Keratinocyte (primary cell): ENCODE data around the gene TNFRSF14. TPM values are rescaled to one million over a fixed set of nuclear protein-coding genes. Genes with fewer than 3 reads are reported as not detected.

ENCODE experiments used
- DNase-seq: peaks from one replicate; pipeline ENCODE4 v3.0.0-alpha.2; 2011; ENCODE audit warnings: low read depth, missing footprints, low spot score
- FAIRE-seq: peaks from 2 replicates; lab custom pipeline; 2011; peaks lifted over from hg19 to GRCh38; lab: Jason Lieb, UNC
- H2AFZ ChIP-seq: 2 replicates; pipeline ENCODE4 v1.6.0; 2012; ENCODE audit warnings: low read length, control low read depth, inconsistent platforms; ENCODE audit not compliant: control insufficient read depth
- H3K27ac ChIP-seq: 2 replicates; pipeline ENCODE4 v1.5.1; 2011; ENCODE audit warnings: low read length; ENCODE audit not compliant: control insufficient read depth, insufficient read depth
- H3K27me3 ChIP-seq: 3 replicates; pipeline ENCODE4 v1.6.0; 2011; ENCODE audit warnings: low read length; ENCODE audit not compliant: control insufficient read depth, insufficient read depth; ENCODE audit errors: extremely low read depth
- H3K36me3 ChIP-seq, 2 experiments: 2 replicates in 1 of 2; 3 replicates in 1 of 2; pipeline ENCODE4 v1.5.1; 2011; ENCODE audit warnings: low read length in 2 of 2, mild to moderate bottlenecking in 1 of 2; ENCODE audit not compliant: control insufficient read depth in 2 of 2, insufficient read depth in 2 of 2; ENCODE audit errors: extremely low read depth in 1 of 2
- H3K4me1 ChIP-seq: 3 replicates; pipeline ENCODE4 v1.5.1; 2011; ENCODE audit warnings: low read length; ENCODE audit not compliant: control insufficient read depth, insufficient read depth; ENCODE audit errors: extremely low read depth
- H3K4me2 ChIP-seq: 3 replicates; pipeline ENCODE4 v1.6.0; 2011; ENCODE audit warnings: low read depth, low read length; ENCODE audit not compliant: control insufficient read depth, insufficient read depth; ENCODE audit errors: extremely low read depth
- H3K4me3 ChIP-seq, 3 experiments: fragments of 200-600 bp in 1 of 3; sonication (generic) in 1 of 3; 2 replicates in 2 of 3; 3 replicates in 1 of 3; pipeline ENCODE4 v1.5.1; 2011 to 2016; ENCODE audit warnings: low read length in 3 of 3, mild to moderate bottlenecking in 3 of 3, control low read depth in 2 of 3, inconsistent platforms in 1 of 3, low read depth in 1 of 3, mixed read lengths in 1 of 3, mixed run types in 1 of 3, moderate library complexity in 1 of 3; ENCODE audit not compliant: control insufficient read depth in 2 of 3, insufficient read depth in 2 of 3; ENCODE audit errors: extremely low read depth in 1 of 3
- H3K79me2 ChIP-seq: 2 replicates; pipeline ENCODE4 v1.6.0; 2012; ENCODE audit warnings: low read length; ENCODE audit not compliant: control insufficient read depth, insufficient read depth
- H3K9ac ChIP-seq: 3 replicates; pipeline ENCODE4 v1.6.0; 2011; ENCODE audit warnings: low read length; ENCODE audit not compliant: control insufficient read depth, insufficient read depth; ENCODE audit errors: extremely low read depth
- H3K9me1 ChIP-seq: 3 replicates; pipeline ENCODE4 v1.6.0; 2011; ENCODE audit warnings: low read length; ENCODE audit not compliant: control insufficient read depth, insufficient read depth; ENCODE audit errors: extremely low read depth
- H3K9me3 ChIP-seq: 2 replicates; pipeline ENCODE4 v1.5.1; 2012; ENCODE audit warnings: low read depth, low read length; ENCODE audit not compliant: control insufficient read depth
- H4K20me1 ChIP-seq: 3 replicates; pipeline ENCODE4 v1.6.0; 2011; ENCODE audit warnings: low read length; ENCODE audit not compliant: control insufficient read depth, insufficient read depth; ENCODE audit errors: extremely low read depth
- EZH2 ChIP-seq: IDR thresholded peaks from one replicate; pipeline ENCODE4 v1.6.1; 2012; ENCODE audit warnings: inconsistent platforms, mild to moderate bottlenecking, low read length, moderate library complexity
- dilution Hi-C: fragments of 300-500 bp; cut with MboI; formaldehyde crosslinking; loops from one replicate; pipeline ENCODE4 v1.7.0; 2020; ENCODE audit warnings: low sequenced_read_pairs; ENCODE audit not compliant: extremely low pct_ligation_motif_present
- polyA plus RNA-seq, 5 experiments: library from polyadenylated mRNA; depleted of rRNA in 3 of 5; stranded (reverse) in 3 of 5; stranded (forward) in 1 of 5; unstranded in 1 of 5; fragments of >200 nt; gene quantifications; 1 replicate in 1 of 5; 2 replicates in 3 of 5; 3 replicates in 1 of 5; pipeline versions ENCODE4 v1.2.1 to v1.2.3, GENCODE V29; 2011 to 2012; ENCODE audit warnings: missing spikeins in 2 of 5, low read depth in 1 of 5, low replicate concordance in 1 of 5
- TF ChIP-seq, protein P1 (sequence below), 3 experiments: IDR thresholded peaks in 1 of 3; conservative IDR thresholded peaks in 1 of 3; optimal IDR thresholded peaks in 1 of 3; 2 replicates in 2 of 3; 3 replicates in 1 of 3; pipeline versions ENCODE3 to v1.5.1; 2011; ENCODE audit warnings: low read length in 3 of 3, mild to moderate bottlenecking in 3 of 3, moderate library complexity in 2 of 3, control low read depth in 1 of 3, inconsistent platforms in 1 of 3; ENCODE audit not compliant: insufficient read depth in 2 of 3; ENCODE audit errors: extremely low read depth in 1 of 3

TNFRSF14 gene
- polyA plus RNA-seq, 1 donor (not counting 4 experiments of a cell fraction or from before 2014, with no cell fraction given): 5.2 TPM

DNA sequence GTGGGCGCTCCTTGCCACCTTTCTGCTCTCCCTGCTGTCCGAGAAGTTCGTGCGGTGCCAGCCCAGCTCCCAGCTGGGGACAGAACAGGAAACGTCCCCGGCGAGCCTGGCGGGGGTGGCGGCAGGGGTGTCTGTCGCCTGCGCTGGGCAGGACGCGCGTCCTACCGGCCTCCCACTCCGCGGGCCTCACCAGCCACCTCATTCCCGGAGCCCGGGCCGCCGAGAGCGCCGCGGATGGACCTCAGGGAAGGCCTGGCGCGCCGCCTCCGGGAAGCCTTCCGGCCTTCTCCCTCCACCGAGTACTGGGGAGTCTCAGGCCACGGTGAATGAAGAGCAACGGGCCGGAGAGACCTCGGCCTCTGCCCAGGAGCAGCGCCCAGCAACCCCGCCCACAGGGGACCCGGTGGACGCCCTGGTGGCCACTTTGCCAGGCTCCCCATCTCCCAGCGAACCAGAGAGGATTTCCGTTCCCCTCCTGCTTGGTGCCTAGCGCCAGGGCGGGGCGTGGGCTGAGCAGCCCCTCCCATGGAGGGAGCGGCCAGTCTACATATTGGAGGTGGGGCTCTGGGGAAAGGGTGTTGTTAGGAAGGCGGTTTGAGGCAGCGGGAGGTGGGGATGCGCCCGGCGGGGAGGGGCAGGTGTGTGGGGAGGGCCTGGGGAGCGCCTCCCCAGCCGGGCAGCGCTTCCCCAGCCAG, 9.5 kb upstream of the TNFRSF14 start:
- H3K27ac ChIP-seq: peak overlapping the region; percentile 47
- DNase-seq (peak; percentile 68), FAIRE-seq (no peak)
- TF ChIP-seq, protein P1, sequence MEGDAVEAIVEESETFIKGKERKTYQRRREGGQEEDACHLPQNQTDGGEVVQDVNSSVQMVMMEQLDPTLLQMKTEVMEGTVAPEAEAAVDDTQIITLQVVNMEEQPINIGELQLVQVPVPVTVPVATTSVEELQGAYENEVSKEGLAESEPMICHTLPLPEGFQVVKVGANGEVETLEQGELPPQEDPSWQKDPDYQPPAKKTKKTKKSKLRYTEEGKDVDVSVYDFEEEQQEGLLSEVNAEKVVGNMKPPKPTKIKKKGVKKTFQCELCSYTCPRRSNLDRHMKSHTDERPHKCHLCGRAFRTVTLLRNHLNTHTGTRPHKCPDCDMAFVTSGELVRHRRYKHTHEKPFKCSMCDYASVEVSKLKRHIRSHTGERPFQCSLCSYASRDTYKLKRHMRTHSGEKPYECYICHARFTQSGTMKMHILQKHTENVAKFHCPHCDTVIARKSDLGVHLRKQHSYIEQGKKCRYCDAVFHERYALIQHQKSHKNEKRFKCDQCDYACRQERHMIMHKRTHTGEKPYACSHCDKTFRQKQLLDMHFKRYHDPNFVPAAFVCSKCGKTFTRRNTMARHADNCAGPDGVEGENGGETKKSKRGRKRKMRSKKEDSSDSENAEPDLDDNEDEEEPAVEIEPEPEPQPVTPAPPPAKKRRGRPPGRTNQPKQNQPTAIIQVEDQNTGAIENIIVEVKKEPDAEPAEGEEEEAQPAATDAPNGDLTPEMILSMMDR (optimal IDR thresholded peaks at IDR 0.05 in 1 of 3, IDR thresholded peaks at IDR 0.05 in 1 of 3, conservative IDR thresholded peaks at IDR 0.05 in 1 of 3; ENCODE audit: extremely low read depth in 1 of 3, insufficient read depth in 2 of 3, low read length in 3 of 3): no peak
- TF ChIP-seq EZH2: no peak
- no peaks in the 10 kb centered on the region for H3K27me3 ChIP-seq
- no peaks in the 10 kb centered on the region for H3K79me2 ChIP-seq
- dilution Hi-C loops: no loop called here
- peak overlapping the region; percentile 82 for H3K4me2 ChIP-seq
- H2AFZ ChIP-seq: peak overlapping the region; percentile 49
- peak overlapping the region; percentile 54 to 68 (median 65) for H3K4me3 ChIP-seq
- peaks cover 35% of the 10 kb centered on the region for H3K4me1 ChIP-seq
- H3K9ac ChIP-seq: peak overlapping the region; percentile 61
- no peaks in the 10 kb centered on the region for H4K20me1 ChIP-seq
- no peaks in the 10 kb centered on the region for H3K9me1 ChIP-seq
- H3K9me3 ChIP-seq: no peaks in the 10 kb centered on the region
- no peaks in the 10 kb centered on the region for H3K36me3 ChIP-seq

DNA sequence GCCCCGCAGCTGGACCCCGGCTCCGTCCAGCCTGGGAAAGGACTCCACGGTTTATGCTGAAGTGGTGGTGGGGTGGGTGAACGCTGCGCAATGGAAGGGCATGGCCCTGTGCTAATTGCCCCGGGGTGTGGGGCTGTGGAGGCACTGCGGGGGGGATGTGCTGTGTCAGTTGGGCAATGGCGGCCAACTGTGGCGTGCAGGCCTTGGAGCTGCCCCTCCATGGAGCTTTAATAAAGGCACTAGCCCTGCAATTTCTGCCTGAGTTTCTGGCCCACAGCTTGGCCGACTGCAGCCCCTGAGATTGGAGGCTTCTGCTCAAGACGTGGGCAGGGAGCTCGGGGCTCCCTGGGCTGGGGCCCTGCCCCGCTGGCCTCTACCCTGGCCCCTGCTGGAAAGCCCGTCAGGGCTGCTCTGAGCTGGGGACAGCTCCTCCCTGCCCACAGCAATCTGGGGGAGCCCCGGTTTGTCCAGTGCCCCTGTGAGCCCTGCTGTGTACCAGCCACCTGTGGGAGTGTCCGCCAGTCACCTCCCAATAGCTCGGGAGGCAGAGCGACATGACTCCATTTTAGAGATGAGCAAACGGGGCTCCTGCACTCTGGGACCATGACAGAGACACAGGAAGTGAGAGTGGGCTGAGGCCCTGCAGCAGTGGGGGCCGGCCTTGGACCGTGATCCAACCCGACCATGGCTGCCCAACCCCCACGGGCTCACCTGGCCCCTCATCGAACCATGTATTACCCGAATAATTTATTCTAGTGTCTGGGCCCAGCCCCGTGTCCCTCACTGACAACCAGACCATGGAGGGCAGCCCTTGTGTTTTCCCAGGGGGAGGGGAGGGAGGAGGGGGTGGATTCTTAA, 8.7 kb upstream of the TNFRSF14 start:
- DNase-seq (no peak), FAIRE-seq (no peak)
- H3K79me2 ChIP-seq: no peaks in the 10 kb centered on the region
- H3K4me3 ChIP-seq: peak overlapping the region; percentile 54 to 68 (median 65)
- peak overlapping the region; percentile 49 for H2AFZ ChIP-seq
- H3K9me1 ChIP-seq: no peaks in the 10 kb centered on the region
- H3K4me2 ChIP-seq: peak overlapping the region; percentile 82
- dilution Hi-C loops: no loop called here
- no peaks in the 10 kb centered on the region for H3K9me3 ChIP-seq
- H3K9ac ChIP-seq: peak overlapping the region; percentile 61
- TF ChIP-seq, protein P1 (optimal IDR thresholded peaks at IDR 0.05 in 1 of 3, IDR thresholded peaks at IDR 0.05 in 1 of 3, conservative IDR thresholded peaks at IDR 0.05 in 1 of 3; ENCODE audit: extremely low read depth in 1 of 3, insufficient read depth in 2 of 3, low read length in 3 of 3): no peak
- TF ChIP-seq EZH2: no peak
- no peaks in the 10 kb centered on the region for H4K20me1 ChIP-seq
- H3K36me3 ChIP-seq: no peaks in the 10 kb centered on the region
- peaks cover 35% of the 10 kb centered on the region for H3K4me1 ChIP-seq
- H3K27me3 ChIP-seq: no peaks in the 10 kb centered on the region
- H3K27ac ChIP-seq: peak overlapping the region; percentile 17
